SK-N-SH treated with all-trans-retinoic acid at 6 μM for 48 hours (cell line): ENCODE results near the gene WIZ.

Experiments
- ATAC-seq: fragments of 200-7000 bp; cut with Tn5 transposase; 3 replicates; pipeline ENCODE4 v1.9.1; 2020; ENCODE audit warnings: mild to moderate bottlenecking, moderate library complexity
- ARNTL ChIP-seq: fragments of 450-650 bp; formaldehyde crosslinking; IDR thresholded peaks from 2 replicates; pipeline ENCODE4 v1.5.0; 2020; ENCODE audit warnings: low read depth, mild to moderate bottlenecking, moderate library complexity, borderline replicate concordance
- BACH2 ChIP-seq: fragments of 250-450 bp; sonication (Bioruptor Pico); IDR thresholded peaks from 2 replicates; pipeline ENCODE4 v1.9.0; 2021; ENCODE audit warnings: mild to moderate bottlenecking, borderline replicate concordance
- CSDC2 ChIP-seq: fragments of 250-450 bp; sonication (Bioruptor Pico); IDR thresholded peaks from 2 replicates; pipeline ENCODE4 v1.5.0; 2020; ENCODE audit warnings: mild to moderate bottlenecking, moderate library complexity
- ESRRG ChIP-seq: fragments of 250-450 bp; sonication (Bioruptor Pico); IDR thresholded peaks from 2 replicates; pipeline ENCODE4 v1.6.1; 2021; ENCODE audit warnings: mild to moderate bottlenecking
- GLIS3 ChIP-seq: fragments of 250-450 bp; sonication (Bioruptor Pico); IDR thresholded peaks from 2 replicates; pipeline ENCODE4 v1.5.0; 2020; ENCODE audit warnings: mild to moderate bottlenecking, moderate library complexity
- ISL1 ChIP-seq: fragments of 250-450 bp; sonication (Bioruptor Pico); IDR thresholded peaks from 2 replicates; pipeline ENCODE4 v2.1.2; 2022; ENCODE audit warnings: mild to moderate bottlenecking, moderate library complexity
- OSR1 ChIP-seq: fragments of 250-450 bp; sonication (Bioruptor Pico); IDR thresholded peaks from 2 replicates; pipeline ENCODE4 v1.8.0; 2022; ENCODE audit warnings: moderate library complexity, mild to moderate bottlenecking, inconsistent platforms
- PPARA ChIP-seq: fragments of 250-450 bp; sonication (Bioruptor Pico); IDR thresholded peaks from 2 replicates; pipeline ENCODE4 v1.5.0; 2020; ENCODE audit warnings: mild to moderate bottlenecking, borderline replicate concordance
- RARB ChIP-seq: fragments of 250-450 bp; sonication (Bioruptor Pico); IDR thresholded peaks from 2 replicates; pipeline ENCODE4 v1.8.0; 2021; ENCODE audit warnings: mild to moderate bottlenecking, moderate library complexity
- SNAI2 ChIP-seq: fragments of 250-450 bp; sonication (Bioruptor Pico); IDR thresholded peaks from 2 replicates; pipeline ENCODE4 v1.5.0; 2020; ENCODE audit warnings: mild to moderate bottlenecking, moderate library complexity
- TCF4 ChIP-seq: fragments of 250-450 bp; sonication (Bioruptor Pico); IDR thresholded peaks from 2 replicates; pipeline ENCODE4 v1.8.0; 2021; ENCODE audit warnings: mild to moderate bottlenecking, moderate library complexity, borderline replicate concordance
- TOX ChIP-seq: fragments of 250-450 bp; sonication (Bioruptor Pico); IDR thresholded peaks from 2 replicates; pipeline ENCODE4 v1.8.0; 2021; ENCODE audit warnings: mild to moderate bottlenecking, moderate library complexity, borderline replicate concordance
- ZFP3 ChIP-seq: fragments of 250-450 bp; sonication (Bioruptor Pico); IDR thresholded peaks from 2 replicates; pipeline ENCODE4 v1.5.0; 2020; ENCODE audit warnings: mild to moderate bottlenecking, moderate library complexity
- ZFP30 ChIP-seq: fragments of 450-650 bp; formaldehyde crosslinking; IDR thresholded peaks from 2 replicates; pipeline ENCODE4 v1.5.0; 2022; ENCODE audit warnings: mild to moderate bottlenecking, moderate library complexity
- ZNF565 ChIP-seq: fragments of 450-650 bp; formaldehyde crosslinking; conservative IDR thresholded peaks from 2 replicates; pipeline ENCODE4 v1.5.0; 2020; ENCODE audit warnings: low read depth, mild to moderate bottlenecking, moderate library complexity
- ZNF70 ChIP-seq: fragments of 450-650 bp; formaldehyde crosslinking; IDR thresholded peaks from 2 replicates; pipeline ENCODE4 v1.5.0; 2020; ENCODE audit warnings: mild to moderate bottlenecking, moderate library complexity
- ZNF8 ChIP-seq: fragments of 450-650 bp; formaldehyde crosslinking; IDR thresholded peaks from 2 replicates; pipeline ENCODE4 v1.5.0; 2020; ENCODE audit warnings: mild to moderate bottlenecking, moderate library complexity
- TF ChIP-seq, protein P1 (sequence below): fragments of 250-450 bp; sonication (Bioruptor Pico); IDR thresholded peaks from 2 replicates; pipeline ENCODE4 v1.5.1; 2020; ENCODE audit warnings: low read depth, mild to moderate bottlenecking, moderate library complexity
- TF ChIP-seq, protein P2 (sequence below): fragments of 250-450 bp; sonication (Bioruptor Pico); IDR thresholded peaks from 2 replicates; pipeline ENCODE4 v1.5.0; 2020; ENCODE audit warnings: mild to moderate bottlenecking, moderate library complexity
- TF ChIP-seq, protein P3 (sequence below): fragments of 250-450 bp; sonication (Bioruptor Pico); IDR thresholded peaks from 2 replicates; pipeline ENCODE4 v1.8.0; 2021; ENCODE audit warnings: low read depth, mild to moderate bottlenecking, moderate library complexity, borderline replicate concordance
- TF ChIP-seq, protein P4 (sequence below): fragments of 250-450 bp; sonication (Bioruptor Pico); IDR thresholded peaks from 2 replicates; pipeline ENCODE4 v1.8.0; 2020; ENCODE audit warnings: mild to moderate bottlenecking, moderate library complexity, borderline replicate concordance

The WIZ gene

DNA sequence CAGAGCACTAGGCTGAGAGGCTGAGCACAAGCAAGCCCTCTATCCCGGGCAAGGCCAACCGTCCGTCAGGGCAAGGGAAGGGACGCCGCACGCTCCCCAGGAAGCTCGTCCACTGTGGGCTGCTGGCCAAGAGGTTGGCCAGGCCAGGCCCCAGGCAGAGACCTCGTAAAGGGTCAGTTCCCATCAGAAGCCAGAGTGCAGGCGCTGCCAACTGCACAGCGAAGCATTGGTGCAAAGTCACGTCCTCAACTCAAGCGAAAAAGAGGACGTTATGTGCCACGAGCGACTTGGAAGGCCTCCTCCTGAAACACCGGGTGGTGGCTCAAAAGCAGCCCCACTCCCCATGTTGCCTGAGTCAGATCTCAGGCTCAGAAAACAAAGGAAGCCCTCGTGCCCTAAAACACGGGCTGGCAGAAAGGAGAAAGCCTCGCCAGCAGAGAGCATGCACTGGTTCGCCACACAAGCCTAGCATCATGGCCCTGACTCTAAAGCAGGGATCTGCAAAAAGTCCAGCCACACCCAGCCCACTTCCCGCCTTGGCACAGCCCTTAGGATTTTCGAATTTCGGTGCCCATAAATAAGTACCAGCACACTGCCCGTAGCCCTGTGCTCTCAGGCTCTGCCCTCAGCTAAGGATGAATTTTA, 74.8 kb downstream of the WIZ start:
- ATAC-seq = no peak
- TF ChIP-seq CSDC2 (CRISPR knock-in tag) (no peak), OSR1 (no peak), ARNTL (no peak)
- TF ChIP-seq, protein P1, sequence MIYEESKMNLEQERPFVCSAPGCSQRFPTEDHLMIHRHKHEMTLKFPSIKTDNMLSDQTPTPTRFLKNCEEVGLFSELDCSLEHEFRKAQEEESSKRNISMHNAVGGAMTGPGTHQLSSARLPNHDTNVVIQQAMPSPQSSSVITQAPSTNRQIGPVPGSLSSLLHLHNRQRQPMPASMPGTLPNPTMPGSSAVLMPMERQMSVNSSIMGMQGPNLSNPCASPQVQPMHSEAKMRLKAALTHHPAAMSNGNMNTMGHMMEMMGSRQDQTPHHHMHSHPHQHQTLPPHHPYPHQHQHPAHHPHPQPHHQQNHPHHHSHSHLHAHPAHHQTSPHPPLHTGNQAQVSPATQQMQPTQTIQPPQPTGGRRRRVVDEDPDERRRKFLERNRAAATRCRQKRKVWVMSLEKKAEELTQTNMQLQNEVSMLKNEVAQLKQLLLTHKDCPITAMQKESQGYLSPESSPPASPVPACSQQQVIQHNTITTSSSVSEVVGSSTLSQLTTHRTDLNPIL (CRISPR knock-in tag) = no peak

DNA sequence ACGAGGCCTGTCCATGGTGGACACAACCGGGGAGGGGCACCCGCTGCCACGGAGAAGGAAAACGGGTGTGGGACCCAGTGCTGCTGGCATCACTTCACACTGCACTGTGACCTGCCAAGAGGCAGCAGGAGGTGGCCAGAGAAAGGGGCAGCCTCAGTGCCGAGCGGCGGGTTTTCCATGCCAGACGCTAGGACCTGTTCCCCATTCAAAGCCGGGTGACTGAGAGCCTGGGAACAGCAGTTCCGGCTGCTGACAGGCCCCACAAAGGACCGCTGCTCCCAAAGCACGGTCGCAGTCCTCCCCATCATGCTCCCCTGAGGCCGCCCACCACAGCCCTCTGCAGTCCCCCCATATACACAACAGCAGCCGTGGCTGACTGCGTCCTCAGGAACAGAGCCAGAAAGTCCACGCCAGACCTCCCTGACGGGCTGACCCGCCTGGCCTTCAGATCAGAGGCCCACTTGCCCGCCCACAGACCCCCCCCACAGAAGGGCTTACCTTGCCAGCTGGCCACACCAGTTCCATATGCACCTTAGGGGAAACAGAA, 75.6 kb downstream of the WIZ start:
- no peak for ATAC-seq
- no peak for TF ChIP-seq PPARA (CRISPR knock-in tag)
- TF ChIP-seq ISL1 (CRISPR knock-in tag) = no peak
- TF ChIP-seq RARB (CRISPR knock-in tag) = no peak
- no peak for TF ChIP-seq ZNF565 (CRISPR knock-in tag)
- no peak for TF ChIP-seq TCF4 (CRISPR knock-in tag)
- TF ChIP-seq, protein P2, sequence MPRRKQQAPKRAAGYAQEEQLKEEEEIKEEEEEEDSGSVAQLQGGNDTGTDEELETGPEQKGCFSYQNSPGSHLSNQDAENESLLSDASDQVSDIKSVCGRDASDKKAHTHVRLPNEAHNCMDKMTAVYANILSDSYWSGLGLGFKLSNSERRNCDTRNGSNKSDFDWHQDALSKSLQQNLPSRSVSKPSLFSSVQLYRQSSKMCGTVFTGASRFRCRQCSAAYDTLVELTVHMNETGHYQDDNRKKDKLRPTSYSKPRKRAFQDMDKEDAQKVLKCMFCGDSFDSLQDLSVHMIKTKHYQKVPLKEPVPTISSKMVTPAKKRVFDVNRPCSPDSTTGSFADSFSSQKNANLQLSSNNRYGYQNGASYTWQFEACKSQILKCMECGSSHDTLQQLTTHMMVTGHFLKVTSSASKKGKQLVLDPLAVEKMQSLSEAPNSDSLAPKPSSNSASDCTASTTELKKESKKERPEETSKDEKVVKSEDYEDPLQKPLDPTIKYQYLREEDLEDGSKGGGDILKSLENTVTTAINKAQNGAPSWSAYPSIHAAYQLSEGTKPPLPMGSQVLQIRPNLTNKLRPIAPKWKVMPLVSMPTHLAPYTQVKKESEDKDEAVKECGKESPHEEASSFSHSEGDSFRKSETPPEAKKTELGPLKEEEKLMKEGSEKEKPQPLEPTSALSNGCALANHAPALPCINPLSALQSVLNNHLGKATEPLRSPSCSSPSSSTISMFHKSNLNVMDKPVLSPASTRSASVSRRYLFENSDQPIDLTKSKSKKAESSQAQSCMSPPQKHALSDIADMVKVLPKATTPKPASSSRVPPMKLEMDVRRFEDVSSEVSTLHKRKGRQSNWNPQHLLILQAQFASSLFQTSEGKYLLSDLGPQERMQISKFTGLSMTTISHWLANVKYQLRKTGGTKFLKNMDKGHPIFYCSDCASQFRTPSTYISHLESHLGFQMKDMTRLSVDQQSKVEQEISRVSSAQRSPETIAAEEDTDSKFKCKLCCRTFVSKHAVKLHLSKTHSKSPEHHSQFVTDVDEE (CRISPR knock-in tag) = no peak
- no peak for TF ChIP-seq ZNF8 (CRISPR knock-in tag)
- TF ChIP-seq, protein P3, sequence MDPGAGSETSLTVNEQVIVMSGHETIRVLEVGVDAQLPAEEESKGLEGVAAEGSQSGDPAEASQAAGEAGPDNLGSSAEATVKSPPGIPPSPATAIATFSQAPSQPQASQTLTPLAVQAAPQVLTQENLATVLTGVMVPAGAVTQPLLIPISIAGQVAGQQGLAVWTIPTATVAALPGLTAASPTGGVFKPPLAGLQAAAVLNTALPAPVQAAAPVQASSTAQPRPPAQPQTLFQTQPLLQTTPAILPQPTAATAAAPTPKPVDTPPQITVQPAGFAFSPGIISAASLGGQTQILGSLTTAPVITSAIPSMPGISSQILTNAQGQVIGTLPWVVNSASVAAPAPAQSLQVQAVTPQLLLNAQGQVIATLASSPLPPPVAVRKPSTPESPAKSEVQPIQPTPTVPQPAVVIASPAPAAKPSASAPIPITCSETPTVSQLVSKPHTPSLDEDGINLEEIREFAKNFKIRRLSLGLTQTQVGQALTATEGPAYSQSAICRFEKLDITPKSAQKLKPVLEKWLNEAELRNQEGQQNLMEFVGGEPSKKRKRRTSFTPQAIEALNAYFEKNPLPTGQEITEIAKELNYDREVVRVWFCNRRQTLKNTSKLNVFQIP (CRISPR knock-in tag) = no peak
- TF ChIP-seq ZFP3 (CRISPR knock-in tag) = no peak
- TF ChIP-seq, protein P4, sequence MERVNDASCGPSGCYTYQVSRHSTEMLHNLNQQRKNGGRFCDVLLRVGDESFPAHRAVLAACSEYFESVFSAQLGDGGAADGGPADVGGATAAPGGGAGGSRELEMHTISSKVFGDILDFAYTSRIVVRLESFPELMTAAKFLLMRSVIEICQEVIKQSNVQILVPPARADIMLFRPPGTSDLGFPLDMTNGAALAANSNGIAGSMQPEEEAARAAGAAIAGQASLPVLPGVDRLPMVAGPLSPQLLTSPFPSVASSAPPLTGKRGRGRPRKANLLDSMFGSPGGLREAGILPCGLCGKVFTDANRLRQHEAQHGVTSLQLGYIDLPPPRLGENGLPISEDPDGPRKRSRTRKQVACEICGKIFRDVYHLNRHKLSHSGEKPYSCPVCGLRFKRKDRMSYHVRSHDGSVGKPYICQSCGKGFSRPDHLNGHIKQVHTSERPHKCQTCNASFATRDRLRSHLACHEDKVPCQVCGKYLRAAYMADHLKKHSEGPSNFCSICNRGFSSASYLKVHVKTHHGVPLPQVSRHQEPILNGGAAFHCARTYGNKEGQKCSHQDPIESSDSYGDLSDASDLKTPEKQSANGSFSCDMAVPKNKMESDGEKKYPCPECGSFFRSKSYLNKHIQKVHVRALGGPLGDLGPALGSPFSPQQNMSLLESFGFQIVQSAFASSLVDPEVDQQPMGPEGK (CRISPR knock-in tag) = no peak
- TF ChIP-seq SNAI2 (CRISPR knock-in tag) = no peak
- no peak for TF ChIP-seq ZNF70 (CRISPR knock-in tag)
- TF ChIP-seq, protein P1 (CRISPR knock-in tag) = no peak
- TF ChIP-seq ARNTL = no peak
- TF ChIP-seq ESRRG = no peak
- TF ChIP-seq CSDC2 (CRISPR knock-in tag) = no peak
- TF ChIP-seq ZFP30 = no peak
- no peak for TF ChIP-seq TOX (CRISPR knock-in tag)
- TF ChIP-seq GLIS3 (CRISPR knock-in tag) = no peak

DNA sequence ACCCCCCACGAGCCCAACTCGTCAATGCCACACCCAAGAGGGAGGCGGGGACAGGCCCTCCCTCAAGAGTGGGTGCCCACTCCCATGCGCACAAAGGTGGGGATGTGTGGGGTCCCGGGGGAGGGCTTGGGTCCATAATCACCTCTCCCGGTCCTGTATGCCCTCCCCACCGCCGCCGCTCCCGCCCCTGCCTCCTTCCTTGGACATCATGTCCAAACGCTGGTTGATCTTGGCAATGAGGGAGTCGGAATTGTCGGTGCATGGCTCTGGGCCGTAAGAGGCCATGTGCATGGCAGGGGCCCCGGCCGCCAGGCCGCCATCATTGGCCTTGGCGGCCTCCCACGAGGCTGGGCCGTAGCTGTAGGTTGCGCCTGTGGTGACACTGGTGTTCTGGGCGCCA, 76.1 kb downstream of the WIZ start:
- TF ChIP-seq, protein P4 (CRISPR knock-in tag) = no peak
- no peak for TF ChIP-seq ZFP3 (CRISPR knock-in tag)
- TF ChIP-seq, protein P3 (CRISPR knock-in tag) = no peak
- no peak for TF ChIP-seq GLIS3 (CRISPR knock-in tag)
- TF ChIP-seq TOX (CRISPR knock-in tag) = no peak
- TF ChIP-seq BACH2 = no peak
- no peak for TF ChIP-seq TCF4 (CRISPR knock-in tag)
- no peak for TF ChIP-seq OSR1
- no peak for ATAC-seq
